ENCODE results near the gene CDCA4.

The CDCA4 gene

GRCh38 chr14:105058521-105059034 is 37.7 kb upstream of the CDCA4 start:
- Histone ChIP-seq H3K36me3 (ENCODE audit: control insufficient read depth in 5 of 5, insufficient read depth in 5 of 5, low read length in 5 of 5) (no peaks in the 10 kb centered on the region), H3K9ac (ENCODE audit: low read length in 5 of 5) (no peak overlapping the region), H3K4me3 (ENCODE audit: low read depth in 1 of 5, low read length in 5 of 5) (no peak overlapping the region), H3K9me3 (ENCODE audit: control insufficient read depth in 5 of 5, low read length in 5 of 5) (no peaks in the 10 kb centered on the region), H3K4me1 (ENCODE audit: control insufficient read depth in 5 of 5, insufficient read depth in 5 of 5, low read length in 5 of 5) (peaks cover 3 to 52% (median 48%) of the 10 kb centered on the region in 5 donors), H3K27me3 (ENCODE audit: control insufficient read depth in 5 of 5, insufficient read depth in 4 of 5, low read length in 5 of 5) (peaks cover 0 to 7% (median 4%) of the 10 kb centered on the region in 5 donors), H3K27ac (ENCODE audit: low read depth, low read length) (no peak overlapping the region)

- peaks cover 0 to 7% (median 4%) of the 10 kb centered on the region in 5 donors for H3K27me3 ChIP-seq (ENCODE audit: control insufficient read depth in 5 of 5, insufficient read depth in 4 of 5, low read length in 5 of 5)
- H3K9ac ChIP-seq (ENCODE audit: low read length in 5 of 5), result no peak overlapping the region
- H3K4me3 ChIP-seq (ENCODE audit: low read depth in 1 of 5, low read length in 5 of 5), result no peak overlapping the region
- H3K27ac ChIP-seq (ENCODE audit: low read depth, low read length), result no peak overlapping the region
- H3K9me3 ChIP-seq (ENCODE audit: control insufficient read depth in 5 of 5, low read length in 5 of 5), result no peaks in the 10 kb centered on the region
- H3K36me3 ChIP-seq (ENCODE audit: control insufficient read depth in 5 of 5, insufficient read depth in 5 of 5, low read length in 5 of 5), result peaks cover 0 to 6% (median under 1%) of the 10 kb centered on the region in 5 donors
- peaks cover 1 to 34% (median 30%) of the 10 kb centered on the region in 5 donors for H3K4me1 ChIP-seq (ENCODE audit: control insufficient read depth in 5 of 5, insufficient read depth in 5 of 5, low read length in 5 of 5)
Observed at GRCh38 chr14:105056303-105056831, 35.5 kb upstream of the CDCA4 start.

- Histone ChIP-seq H3K27ac (ENCODE audit: low read depth, low read length) (no peak overlapping the region), H3K4me1 (ENCODE audit: control insufficient read depth in 5 of 5, insufficient read depth in 5 of 5, low read length in 5 of 5) (peaks cover 1 to 28% (median 25%) of the 10 kb centered on the region in 5 donors), H3K4me3 (ENCODE audit: low read depth in 1 of 5, low read length in 5 of 5) (no peak overlapping the region), H3K27me3 (ENCODE audit: control insufficient read depth in 5 of 5, insufficient read depth in 4 of 5, low read length in 5 of 5) (peaks cover 0 to 7% (median 4%) of the 10 kb centered on the region in 5 donors), H3K36me3 (ENCODE audit: control insufficient read depth in 5 of 5, insufficient read depth in 5 of 5, low read length in 5 of 5) (peaks cover 0 to 11% (median 3%) of the 10 kb centered on the region in 5 donors), H3K9ac (ENCODE audit: low read length in 5 of 5) (no peak overlapping the region), H3K9me3 (ENCODE audit: control insufficient read depth in 5 of 5, low read length in 5 of 5) (no peaks in the 10 kb centered on the region)
Observed at GRCh38 chr14:105055736-105056302, 34.9 kb upstream of the CDCA4 start.

GRCh38 chr14:105055334-105055733 is 34.5 kb upstream of the CDCA4 start:
- Histone ChIP-seq H3K4me1 (ENCODE audit: control insufficient read depth in 5 of 5, insufficient read depth in 5 of 5, low read length in 5 of 5) (peaks cover 1 to 27% (median 24%) of the 10 kb centered on the region in 5 donors), H3K9me3 (ENCODE audit: control insufficient read depth in 5 of 5, low read length in 5 of 5) (no peaks in the 10 kb centered on the region), H3K36me3 (ENCODE audit: control insufficient read depth in 5 of 5, insufficient read depth in 5 of 5, low read length in 5 of 5) (peaks cover 0 to 16% (median 5%) of the 10 kb centered on the region in 5 donors), H3K27me3 (ENCODE audit: control insufficient read depth in 5 of 5, insufficient read depth in 4 of 5, low read length in 5 of 5) (peaks cover 0 to 7% (median 4%) of the 10 kb centered on the region in 5 donors), H3K27ac (ENCODE audit: low read depth, low read length) (no peak overlapping the region), H3K9ac (ENCODE audit: low read length in 5 of 5) (no peak overlapping the region), H3K4me3 (ENCODE audit: low read depth in 1 of 5, low read length in 5 of 5) (no peak overlapping the region)

- no peak overlapping the region for H3K9ac ChIP-seq (ENCODE audit: low read length in 5 of 5)
Observed at GRCh38 chr14:105053996-105054395, 33.1 kb upstream of the CDCA4 start.

GRCh38 chr14:105053421-105053820 is 32.5 kb upstream of the CDCA4 start:
- no peaks in the 10 kb centered on the region for H3K9me3 ChIP-seq (ENCODE audit: control insufficient read depth in 5 of 5, low read length in 5 of 5)

More at GRCh38 chr14:105053996-105054395, 33.1 kb upstream of the CDCA4 start:
- peaks cover 0 to 13% (median 10%) of the 10 kb centered on the region in 5 donors for H3K4me1 ChIP-seq (ENCODE audit: control insufficient read depth in 5 of 5, insufficient read depth in 5 of 5, low read length in 5 of 5)
- H3K36me3 ChIP-seq (ENCODE audit: control insufficient read depth in 5 of 5, insufficient read depth in 5 of 5, low read length in 5 of 5), result peaks cover 0 to 22% (median 5%) of the 10 kb centered on the region in 5 donors
- no peaks in the 10 kb centered on the region for H3K9me3 ChIP-seq (ENCODE audit: control insufficient read depth in 5 of 5, low read length in 5 of 5)
- no peak overlapping the region for H3K27ac ChIP-seq (ENCODE audit: low read depth, low read length)
- H3K27me3 ChIP-seq (ENCODE audit: control insufficient read depth in 5 of 5, insufficient read depth in 4 of 5, low read length in 5 of 5), result peaks cover 0 to 7% (median 4%) of the 10 kb centered on the region in 5 donors
- no peak overlapping the region for H3K4me3 ChIP-seq (ENCODE audit: low read depth in 1 of 5, low read length in 5 of 5)

GRCh38 chr14:105052110-105052458 is 31.2 kb upstream of the CDCA4 start:
- H3K27me3 ChIP-seq (ENCODE audit: control insufficient read depth in 5 of 5, insufficient read depth in 4 of 5, low read length in 5 of 5), result peaks cover 2 to 6% (median 4%) of the 10 kb centered on the region in 5 donors
- H3K4me1 ChIP-seq (ENCODE audit: control insufficient read depth in 5 of 5, insufficient read depth in 5 of 5, low read length in 5 of 5), result peaks cover 0 to 5% (median 4%) of the 10 kb centered on the region in 5 donors
- no peak overlapping the region for H3K27ac ChIP-seq (ENCODE audit: low read depth, low read length)
- no peak overlapping the region for H3K9ac ChIP-seq (ENCODE audit: low read length in 5 of 5)
- peaks cover 0 to 22% (median 5%) of the 10 kb centered on the region in 5 donors for H3K36me3 ChIP-seq (ENCODE audit: control insufficient read depth in 5 of 5, insufficient read depth in 5 of 5, low read length in 5 of 5)
- H3K4me3 ChIP-seq (ENCODE audit: low read depth in 1 of 5, low read length in 5 of 5), result no peak overlapping the region
- no peaks in the 10 kb centered on the region for H3K9me3 ChIP-seq (ENCODE audit: control insufficient read depth in 5 of 5, low read length in 5 of 5)

More at GRCh38 chr14:105053421-105053820, 32.5 kb upstream of the CDCA4 start:
- Histone ChIP-seq H3K9ac (ENCODE audit: low read length in 5 of 5) (no peak overlapping the region), H3K27me3 (ENCODE audit: control insufficient read depth in 5 of 5, insufficient read depth in 4 of 5, low read length in 5 of 5) (peaks cover 0 to 6% (median 3%) of the 10 kb centered on the region in 5 donors), H3K4me3 (ENCODE audit: low read depth in 1 of 5, low read length in 5 of 5) (no peak overlapping the region), H3K36me3 (ENCODE audit: control insufficient read depth in 5 of 5, insufficient read depth in 5 of 5, low read length in 5 of 5) (peaks cover 0 to 22% (median 5%) of the 10 kb centered on the region in 5 donors), H3K4me1 (ENCODE audit: control insufficient read depth in 5 of 5, insufficient read depth in 5 of 5, low read length in 5 of 5) (peaks cover 0 to 8% (median 5%) of the 10 kb centered on the region in 5 donors), H3K27ac (ENCODE audit: low read depth, low read length) (no peak overlapping the region)

GRCh38 chr14:105051182-105052109 is 30.6 kb upstream of the CDCA4 start:
- peaks cover 0 to 5% (median 4%) of the 10 kb centered on the region in 5 donors for H3K4me1 ChIP-seq (ENCODE audit: control insufficient read depth in 5 of 5, insufficient read depth in 5 of 5, low read length in 5 of 5)
- no peak overlapping the region for H3K27ac ChIP-seq (ENCODE audit: low read depth, low read length)
- H3K36me3 ChIP-seq (ENCODE audit: control insufficient read depth in 5 of 5, insufficient read depth in 5 of 5, low read length in 5 of 5), result peaks cover 0 to 22% (median 5%) of the 10 kb centered on the region in 5 donors
- H3K27me3 ChIP-seq (ENCODE audit: control insufficient read depth in 5 of 5, insufficient read depth in 4 of 5, low read length in 5 of 5), result peaks cover 2 to 6% (median 3%) of the 10 kb centered on the region in 5 donors
- no peak overlapping the region for H3K4me3 ChIP-seq (ENCODE audit: low read depth in 1 of 5, low read length in 5 of 5)
- no peaks in the 10 kb centered on the region for H3K9me3 ChIP-seq (ENCODE audit: control insufficient read depth in 5 of 5, low read length in 5 of 5)
- no peak overlapping the region for H3K9ac ChIP-seq (ENCODE audit: low read length in 5 of 5)

- peaks cover 0 to 9% (median 6%) of the 10 kb centered on the region in 5 donors for H3K4me1 ChIP-seq (ENCODE audit: control insufficient read depth in 5 of 5, insufficient read depth in 5 of 5, low read length in 5 of 5)
- no peak overlapping the region for H3K9ac ChIP-seq (ENCODE audit: low read length in 5 of 5)
- H3K4me3 ChIP-seq (ENCODE audit: low read depth in 1 of 5, low read length in 5 of 5), result no peak overlapping the region
- H3K36me3 ChIP-seq (ENCODE audit: control insufficient read depth in 5 of 5, insufficient read depth in 5 of 5, low read length in 5 of 5), result peaks cover 0 to 22% (median 5%) of the 10 kb centered on the region in 5 donors
- H3K9me3 ChIP-seq (ENCODE audit: control insufficient read depth in 5 of 5, low read length in 5 of 5), result no peaks in the 10 kb centered on the region
- H3K27me3 ChIP-seq (ENCODE audit: control insufficient read depth in 5 of 5, insufficient read depth in 4 of 5, low read length in 5 of 5), result peaks cover 2 to 4% (median 3%) of the 10 kb centered on the region in 5 donors
- no peak overlapping the region for H3K27ac ChIP-seq (ENCODE audit: low read depth, low read length)
Observed at GRCh38 chr14:105050551-105050897, 29.6 kb upstream of the CDCA4 start.
